GM18520 (cell line): ENCODE measurements around the gene NEK2.
"Not testable (repeated sequence)": the region's sequence is repeated elsewhere in the genome, so short reads cannot be mapped to it uniquely, and the experiment has no call there.

ENCODE experiments used
- ATAC-seq: cut with Tn5 transposase; IDR thresholded peaks from one replicate; pipeline ENCODE4 v1.9.1; 2021; ENCODE audit not compliant: unreplicated experiment

NEK2 gene

DNA sequence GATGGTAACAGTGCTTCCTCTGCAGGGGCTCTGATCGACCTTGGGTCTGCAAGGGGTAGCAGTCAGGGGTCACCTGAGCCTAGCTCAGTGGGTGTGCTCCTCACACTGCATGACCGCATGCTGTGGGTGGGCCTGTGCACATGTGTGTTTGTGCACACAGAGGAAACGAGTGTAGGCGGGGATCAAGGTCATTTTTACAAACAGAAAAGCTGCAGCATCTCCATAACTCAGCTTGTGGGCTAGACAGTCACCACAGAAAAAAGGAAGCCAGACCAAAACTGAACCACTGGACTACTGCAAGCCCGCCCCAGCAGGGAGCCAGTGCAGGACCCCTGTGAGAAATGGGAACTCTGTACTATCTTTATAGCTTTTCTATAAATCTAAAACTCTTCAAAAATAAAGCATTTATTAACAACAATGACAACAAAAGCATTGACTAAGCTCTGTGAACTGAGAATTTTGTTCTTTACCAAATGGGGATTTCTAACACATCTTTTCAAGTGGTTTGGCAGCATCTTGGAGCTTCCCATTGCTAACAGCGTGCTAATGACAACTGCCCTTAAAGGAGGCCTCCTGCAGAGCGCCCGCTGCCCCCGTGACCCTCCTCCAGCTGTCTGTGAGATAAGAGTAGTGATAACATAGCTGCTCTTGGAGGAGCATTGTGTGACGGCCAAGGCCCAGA is 19.9 kb upstream of the NEK2 start:
- no peak for ATAC-seq

DNA sequence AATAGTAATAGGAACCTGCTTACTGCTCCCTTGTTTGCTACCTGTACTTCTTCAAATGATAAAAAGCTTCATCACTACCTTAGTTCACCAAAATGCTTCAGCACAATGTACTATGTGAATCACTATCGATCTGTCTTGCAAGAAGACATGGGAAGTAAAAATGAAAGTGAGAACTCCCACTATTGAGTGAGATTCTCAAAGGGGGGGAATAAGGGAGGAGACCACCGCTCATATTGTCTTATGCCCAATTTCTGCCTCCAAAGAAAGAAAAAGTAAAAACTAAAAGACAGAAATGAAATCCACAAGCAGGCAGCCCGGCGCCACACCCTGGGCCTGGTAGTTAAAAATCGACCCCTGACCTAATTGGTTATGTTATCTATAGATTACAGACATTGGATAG is 18.5 kb upstream of the NEK2 start:
- ATAC-seq, result not testable (repeated sequence)

DNA sequence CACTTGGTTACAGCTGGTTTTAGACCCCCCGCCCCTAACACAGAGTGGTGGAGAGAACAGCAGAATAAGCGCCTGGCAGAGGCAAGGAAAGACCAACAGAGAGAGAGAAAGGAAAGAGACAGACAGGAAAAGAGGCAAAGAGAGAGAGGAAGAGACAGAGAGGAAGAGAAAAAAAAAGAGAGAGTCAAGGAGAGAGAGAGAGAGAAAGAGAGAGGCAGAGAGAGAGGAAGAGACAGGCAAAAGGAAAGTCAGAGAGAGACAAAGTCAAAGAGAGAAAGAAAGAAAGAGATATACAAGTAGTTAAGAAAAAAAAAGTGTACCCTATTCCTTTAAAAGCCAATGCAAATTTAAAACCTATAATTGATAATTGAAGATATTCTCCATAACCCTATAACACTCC is 13.0 kb upstream of the NEK2 start:
- ATAC-seq, result no peak

DNA sequence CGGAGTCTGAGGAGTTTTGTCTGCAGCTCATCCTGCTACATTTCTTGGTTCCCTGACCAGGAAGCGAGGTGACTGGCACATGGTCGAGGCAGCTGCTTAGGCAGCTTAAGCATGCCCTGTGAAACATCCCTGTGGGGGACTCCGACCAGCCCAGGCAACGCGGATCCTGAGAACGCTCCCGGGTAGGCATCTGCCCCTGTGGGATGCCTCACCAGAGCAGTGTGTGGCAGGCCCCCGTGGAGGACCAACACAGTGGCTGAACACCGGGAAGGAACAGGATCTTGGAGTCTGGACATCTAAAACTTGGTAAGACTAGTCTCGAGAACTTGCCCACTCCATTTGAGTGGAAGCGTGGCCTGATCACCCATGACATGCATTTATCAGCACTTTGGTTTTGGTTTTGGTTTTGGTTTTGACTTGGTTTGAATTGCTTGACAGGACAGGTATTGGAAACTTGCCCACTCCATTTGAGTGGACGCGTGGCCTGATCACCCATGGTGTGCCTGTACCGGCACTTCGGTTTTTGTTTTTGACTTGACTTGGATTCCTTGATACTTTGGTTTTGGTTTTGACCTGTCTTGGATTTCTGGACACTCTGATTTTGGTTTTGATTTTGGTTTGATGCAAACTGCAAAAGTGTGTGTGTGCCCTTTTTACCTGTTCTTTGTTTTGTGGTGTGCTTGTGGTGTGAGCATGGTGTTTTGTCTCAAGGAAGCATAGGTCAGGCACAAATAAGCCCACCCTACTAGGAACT is 12.2 kb upstream of the NEK2 start:
- no peak for ATAC-seq

DNA sequence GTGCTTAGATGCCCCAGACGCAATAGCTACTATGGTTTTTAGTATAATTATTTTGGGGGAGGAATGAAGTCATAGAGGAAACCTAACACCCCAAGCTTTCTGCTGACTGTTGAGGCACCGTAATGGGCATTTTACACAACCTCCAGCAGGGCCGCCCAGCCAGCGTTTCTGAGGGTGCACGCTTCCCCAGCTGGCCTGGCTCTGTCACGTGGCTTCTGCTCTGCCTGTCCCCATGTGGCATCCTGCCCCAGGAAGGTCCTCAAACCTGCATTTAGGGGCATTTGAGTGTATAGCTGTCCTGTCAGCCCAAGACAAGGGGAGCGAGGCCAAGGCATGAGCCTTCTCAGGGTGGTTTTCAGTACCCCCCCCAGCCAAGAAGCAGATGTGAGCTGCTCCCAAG is 10.4 kb upstream of the NEK2 start:
- ATAC-seq, result no peak

DNA sequence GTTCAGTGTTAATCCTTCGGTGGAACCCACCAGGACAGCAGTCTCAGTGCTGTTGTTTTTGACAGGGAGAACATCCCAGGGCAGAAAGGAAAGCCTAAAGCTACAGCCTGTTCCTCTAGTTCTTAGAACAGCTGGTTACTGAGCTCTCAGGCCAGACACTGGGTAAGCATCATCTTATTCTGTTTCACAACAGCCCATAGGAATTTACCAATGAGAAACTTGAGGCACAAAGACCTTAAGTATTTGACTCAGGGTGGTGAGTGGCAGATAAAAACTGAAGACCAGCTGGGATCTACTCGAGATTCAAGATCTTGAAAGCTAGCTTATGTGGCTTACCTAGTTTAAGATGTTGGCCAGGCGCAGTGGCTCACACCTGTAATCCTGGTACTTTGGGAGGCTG is 9.4 kb upstream of the NEK2 start:
- no peak for ATAC-seq

DNA sequence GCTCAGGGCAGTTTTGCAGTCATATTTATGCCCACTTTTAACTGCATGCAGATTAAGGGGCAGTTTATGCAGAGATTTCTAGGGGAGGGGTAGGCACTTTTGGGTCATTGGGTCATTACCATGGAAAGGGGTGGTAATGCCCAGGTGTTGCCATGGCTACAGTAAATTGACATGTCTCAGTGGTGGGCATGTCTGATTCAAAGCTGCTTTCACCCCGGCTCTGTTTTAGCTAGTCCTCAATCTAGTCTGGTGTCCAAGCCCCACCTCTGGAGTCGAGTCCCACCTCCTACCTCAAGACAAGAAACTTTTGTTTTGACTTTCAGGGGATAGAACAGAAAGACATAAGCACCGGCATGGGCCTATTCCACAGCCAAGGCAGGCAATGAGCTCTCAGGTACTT is 8.9 kb upstream of the NEK2 start:
- ATAC-seq, result no peak

DNA sequence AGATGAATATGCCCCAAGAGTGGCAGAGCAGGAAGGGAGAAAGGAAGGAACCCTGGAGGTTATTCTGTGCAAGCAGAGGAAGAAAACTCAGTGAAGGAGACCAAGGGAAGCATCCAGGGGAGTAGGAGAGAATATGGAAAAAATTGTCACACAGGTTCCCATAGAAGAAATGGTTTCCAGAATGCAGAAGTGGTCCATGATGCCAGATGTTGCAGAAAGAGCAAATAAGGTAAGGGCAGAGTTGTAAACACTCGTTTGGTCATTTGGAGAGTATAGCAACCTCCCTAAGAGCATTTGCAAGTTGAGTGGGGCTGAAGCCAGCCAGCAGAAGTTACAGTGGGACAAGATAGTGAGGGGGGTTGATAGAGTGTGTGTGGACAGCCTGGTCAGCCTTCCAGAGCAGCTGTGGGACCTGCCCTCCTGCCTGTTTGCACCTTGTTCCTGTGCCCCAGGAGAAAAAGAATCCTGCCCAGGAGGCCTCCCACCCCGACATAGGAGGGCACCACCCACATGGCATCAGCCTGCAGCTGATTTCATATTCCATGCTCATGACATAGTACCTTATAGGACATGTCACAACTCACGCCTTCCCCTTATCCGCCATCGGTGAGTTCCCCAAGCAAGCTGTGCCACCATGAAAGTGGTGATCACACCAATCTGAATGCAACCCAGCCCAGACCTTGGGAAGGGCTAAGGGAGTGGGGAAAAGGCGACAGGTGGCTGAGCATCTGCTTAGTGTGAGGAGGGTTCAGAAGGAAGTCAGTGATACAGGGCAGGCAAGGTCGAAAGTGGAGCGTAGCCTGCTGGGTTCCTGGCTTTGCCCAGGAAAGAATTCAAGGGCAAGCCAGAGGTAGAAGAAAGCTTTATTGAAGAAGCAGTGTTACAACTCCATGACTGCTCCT is 8.2 kb upstream of the NEK2 start:
- no peak for ATAC-seq

DNA sequence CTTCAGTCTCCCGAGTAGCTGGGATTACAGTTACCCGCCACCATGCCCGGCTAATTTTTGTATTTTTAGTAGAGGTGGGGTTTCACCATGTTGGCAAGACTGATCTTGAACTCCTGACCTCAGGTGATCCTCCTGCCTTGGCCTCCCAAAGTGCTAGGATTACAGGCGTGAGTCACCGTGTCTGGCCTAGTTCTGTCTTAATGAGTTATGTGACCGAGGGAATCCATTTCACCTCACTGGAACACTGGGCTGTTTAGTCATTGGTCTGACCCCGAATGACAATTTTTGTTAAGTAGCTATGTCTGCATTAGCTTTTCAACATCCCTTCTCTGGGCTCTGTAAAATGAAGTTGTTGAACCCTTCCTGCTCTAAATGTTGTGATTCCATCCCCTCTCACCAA is 6.8 kb upstream of the NEK2 start:
- not testable (repeated sequence) for ATAC-seq

DNA sequence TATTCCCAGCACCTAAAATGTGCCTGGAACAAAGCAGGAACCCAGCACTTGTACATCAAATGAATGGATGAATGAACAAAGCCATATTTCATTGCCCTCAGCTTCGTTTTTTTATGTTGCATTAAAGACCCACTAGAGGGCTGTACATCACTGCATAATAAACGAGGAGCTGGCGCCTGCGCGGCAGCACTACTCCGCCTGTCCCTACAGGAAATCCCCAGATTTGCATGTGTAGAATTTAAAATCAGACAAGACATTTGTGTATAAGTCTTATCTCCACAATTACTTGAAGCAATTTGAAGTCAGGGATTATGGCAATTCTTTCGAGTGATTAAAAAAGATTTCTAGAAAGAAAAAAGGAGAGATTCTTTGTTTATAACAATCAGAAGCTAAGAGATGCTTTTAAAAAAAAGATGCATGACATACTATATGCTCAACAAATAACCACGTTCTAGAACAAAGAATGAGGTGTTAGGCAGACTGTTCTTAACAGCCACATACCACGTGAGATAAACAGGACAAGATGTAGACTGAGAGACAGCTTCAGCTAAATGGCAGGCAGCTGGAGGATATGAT is 5.4 kb upstream of the NEK2 start:
- ATAC-seq, result peak; percentile 82

DNA sequence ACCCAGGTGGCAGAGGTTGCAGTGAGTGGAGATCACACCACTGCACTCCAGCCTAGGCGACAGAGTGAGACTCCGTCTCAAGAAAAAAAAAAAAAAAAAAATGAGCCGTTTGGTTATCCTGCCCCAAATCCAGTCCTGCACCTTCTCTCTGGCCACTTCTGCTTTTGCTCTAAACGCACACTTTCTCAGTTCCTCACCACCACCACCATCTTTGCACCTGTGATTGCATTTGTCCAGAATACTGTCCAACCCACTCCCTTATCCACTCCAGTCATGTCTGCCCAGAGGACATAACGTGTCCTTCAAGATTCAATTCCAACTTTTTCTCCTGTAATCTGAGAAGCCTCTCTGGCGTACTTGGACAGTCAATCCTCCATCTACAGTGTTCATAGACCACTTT is 2.2 kb upstream of the NEK2 start:
- ATAC-seq, result no peak

DNA sequence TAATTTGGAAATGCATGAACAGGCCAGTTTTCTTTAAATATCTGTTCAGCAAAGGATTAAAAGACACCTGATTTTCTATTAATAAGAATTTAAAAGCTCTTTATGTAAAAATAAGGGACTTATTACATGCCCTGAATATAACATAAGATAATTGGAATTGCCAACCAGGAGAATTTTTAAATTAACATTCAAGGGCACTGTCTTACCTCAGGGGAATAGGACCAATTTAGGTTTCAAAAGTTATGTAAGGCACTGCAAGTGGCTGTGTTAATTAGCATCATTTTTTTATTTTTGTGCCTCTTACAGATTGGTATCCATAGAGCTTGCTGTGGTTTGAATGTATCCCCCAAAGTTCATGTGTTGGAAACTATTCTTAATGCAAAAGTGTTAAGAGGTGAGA is 1.3 kb upstream of the NEK2 start:
- no peak for ATAC-seq

DNA sequence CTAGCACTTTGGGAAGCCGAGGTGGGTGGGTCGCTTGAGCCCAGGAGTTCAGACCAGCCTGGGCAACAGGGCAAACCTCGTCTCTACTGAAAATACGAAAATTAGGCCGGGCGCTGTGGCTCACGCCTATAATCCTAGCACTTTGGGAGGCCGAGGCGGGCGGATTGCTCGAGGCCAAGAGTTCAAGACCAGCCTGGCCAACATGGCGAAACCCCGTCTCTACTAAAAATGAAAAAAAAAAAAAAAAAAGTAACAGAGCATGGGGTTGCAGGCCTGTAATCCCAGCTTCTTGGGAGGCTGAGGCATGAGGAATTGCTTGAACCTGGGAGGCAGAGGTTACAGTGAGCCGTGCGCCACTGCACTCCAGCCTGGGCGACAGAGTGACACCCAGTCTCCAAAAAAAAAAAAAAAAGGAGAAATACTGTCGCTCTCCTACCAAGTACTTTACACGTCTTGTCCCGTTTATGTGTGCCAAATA is 724 bp upstream of the NEK2 start:
- no peak for ATAC-seq

DNA sequence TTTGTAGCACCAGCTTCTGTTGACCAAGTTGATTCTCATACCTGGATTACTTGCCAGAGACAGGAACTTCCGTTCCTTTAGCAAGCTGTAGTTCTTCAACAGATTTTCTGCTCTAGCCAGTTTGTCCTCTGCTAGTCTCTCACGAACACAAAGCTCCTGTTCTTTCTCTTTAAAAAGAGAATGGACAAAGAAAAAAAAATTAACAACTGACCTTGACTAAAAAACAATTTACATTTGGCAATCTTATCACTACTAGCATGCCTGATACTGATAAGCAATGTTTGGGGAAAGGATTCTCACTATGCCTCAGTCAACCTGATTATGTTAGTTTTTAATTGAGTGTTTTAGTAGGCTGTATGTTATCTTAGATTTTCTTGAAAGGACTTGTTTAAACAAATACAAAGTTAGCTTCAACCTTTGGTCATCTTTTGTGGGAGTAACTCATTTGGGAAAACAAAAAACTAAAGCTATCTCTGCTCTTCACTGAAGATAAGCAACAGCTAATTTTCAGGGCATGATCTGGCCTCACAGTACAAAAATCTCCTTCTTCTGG is 8.3 kb downstream of the NEK2 start:
- ATAC-seq, result no peak

DNA sequence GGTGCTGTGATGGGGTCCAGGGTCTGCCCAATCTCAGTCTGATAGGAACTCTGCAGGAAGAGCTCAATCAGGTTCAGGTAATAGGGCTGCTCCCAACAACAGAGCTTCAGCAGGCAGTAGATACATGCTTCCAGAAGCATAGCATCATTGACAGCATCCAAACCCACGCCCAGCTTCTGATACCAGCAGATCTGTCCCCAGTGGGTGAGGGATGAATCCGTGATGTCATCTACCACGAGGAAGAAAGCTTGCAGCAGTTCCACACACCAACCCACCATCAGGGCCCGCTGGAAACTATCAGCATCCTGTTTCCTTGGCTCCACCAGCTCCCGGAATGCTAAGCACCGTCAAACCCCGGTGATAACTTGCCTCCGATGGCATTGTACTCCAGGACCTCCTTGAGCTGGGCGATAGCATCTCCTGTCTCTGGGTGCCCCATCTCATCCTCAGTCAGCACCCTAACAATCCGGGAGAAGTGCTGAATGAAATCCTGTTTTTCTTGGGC is 14.7 kb downstream of the NEK2 start:
- no peak for ATAC-seq

DNA sequence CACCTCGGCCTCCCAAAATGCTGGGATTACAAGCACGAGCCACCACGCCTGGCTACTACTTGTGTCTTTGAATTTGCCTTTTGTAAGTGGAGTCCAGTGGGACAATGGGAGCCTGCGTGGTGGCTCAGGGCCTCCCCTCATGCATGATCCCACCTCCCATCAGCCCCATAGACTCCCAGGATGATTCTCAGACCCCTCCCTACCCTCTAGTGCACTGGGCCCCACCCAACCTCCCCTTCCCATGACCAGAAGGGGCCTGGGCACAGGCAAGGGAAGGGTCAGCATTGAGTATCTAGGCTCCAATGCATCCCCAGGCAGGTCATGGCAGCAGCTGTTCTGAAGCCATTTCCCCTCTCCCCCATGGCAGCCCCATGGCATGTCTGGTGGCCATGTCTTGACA is 18.7 kb downstream of the NEK2 start:
- ATAC-seq, result no peak

DNA sequence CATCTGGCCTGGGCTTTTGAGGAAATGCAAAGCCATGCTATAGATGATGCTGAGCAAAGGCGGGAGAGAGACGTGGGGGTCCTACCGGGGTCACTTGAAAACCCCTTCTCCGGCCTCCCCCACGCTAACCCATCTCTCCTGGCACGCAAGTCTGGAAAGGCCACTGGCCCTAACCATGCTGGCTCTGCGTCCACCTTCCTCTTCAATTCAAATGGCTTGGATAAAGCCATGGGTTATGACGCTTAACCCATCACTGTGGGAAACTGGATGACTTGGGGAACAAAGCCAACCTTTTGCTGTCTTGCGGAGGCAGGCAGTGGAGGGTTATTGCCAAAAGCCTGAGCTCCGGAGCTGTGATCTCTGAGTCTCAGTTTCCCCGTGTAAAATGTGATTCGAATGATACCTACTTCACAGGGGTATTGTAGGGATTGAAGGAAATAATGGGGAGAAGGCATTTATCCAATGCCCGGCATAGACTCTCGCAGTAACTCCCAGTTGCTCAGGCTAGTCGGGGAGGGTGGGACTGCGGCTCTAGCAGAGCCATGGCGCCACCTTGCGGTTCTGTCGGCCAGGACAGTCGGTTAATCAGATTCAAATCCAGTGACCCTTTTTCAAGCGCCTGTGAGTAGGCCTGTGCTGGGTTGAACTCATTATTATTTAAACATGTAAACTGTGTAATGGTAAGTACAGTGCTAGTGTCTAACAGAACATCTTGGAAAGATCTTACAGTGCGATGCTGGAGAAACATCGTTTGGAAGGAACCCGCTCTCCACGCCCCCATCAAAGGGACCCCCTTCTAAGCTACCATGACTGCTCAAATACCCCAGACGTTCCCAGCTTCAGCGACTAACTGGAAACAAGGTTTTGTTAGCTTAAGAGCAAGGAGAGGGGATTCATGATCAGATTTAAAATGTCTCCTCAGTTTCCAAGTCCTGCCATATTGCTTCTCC is 20.3 kb downstream of the NEK2 start:
- peak; percentile 53 for ATAC-seq

DNA sequence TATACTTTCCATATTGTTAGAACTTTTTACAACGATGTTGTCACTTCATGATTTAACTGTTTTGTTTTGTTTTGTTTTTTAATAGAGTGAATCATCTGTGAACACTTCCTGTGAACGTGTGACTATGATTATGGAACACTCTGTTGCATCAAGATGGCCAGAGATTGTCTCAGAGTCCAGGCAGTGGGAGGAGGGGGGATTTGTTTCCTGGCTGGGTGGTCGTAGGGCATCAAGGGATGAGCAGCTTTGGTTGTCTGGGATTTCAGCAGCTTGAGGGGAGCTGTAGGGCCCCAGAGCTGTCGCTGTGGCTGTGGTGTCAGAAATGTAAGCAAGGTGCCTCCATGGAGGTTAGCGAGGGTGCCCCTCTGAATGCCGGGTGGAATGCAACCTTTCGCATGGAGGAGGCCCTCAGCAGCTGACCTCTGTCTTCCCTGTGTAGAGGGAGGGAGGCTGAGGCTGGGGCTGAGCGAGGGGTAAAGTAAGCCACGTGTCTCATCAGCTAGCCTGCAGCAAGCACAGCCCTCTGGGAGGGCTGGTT is 21.4 kb downstream of the NEK2 start:
- no peak for ATAC-seq

DNA sequence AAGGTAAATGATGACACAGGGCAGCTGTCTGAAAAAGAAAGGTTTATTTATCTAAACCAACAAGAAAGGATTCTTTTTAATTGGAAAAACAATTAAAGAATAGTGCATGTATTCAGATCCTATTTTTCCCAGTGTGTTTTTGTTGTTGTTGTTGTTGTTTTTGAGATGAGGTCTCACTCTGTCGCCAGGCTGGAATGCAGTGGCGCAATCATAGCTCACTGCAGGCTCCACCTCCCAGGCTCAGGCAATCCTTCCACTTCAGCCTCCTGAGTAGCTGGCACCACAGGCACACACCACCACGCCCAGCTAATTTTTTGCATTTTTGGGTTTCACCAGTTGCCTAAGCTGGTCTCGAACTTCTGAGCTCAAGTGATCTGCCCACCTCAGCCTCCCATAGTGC is 22.1 kb downstream of the NEK2 start:
- ATAC-seq, result no peak
